SU-DHL-6 (cell line): ENCODE measurements around the gene SYPL1.

Source experiments
- H2AFZ ChIP-seq: fragments of 200-600 bp; sonication (generic); 2 replicates; pipeline ENCODE4 v1.6.1; 2014; ENCODE audit warnings: low read depth, mild to moderate bottlenecking, moderate library complexity, mixed read lengths, antibody characterized with exemption, low read length; ENCODE audit not compliant: severe bottlenecking
- H3F3A ChIP-seq: fragments of 200-600 bp; shearing (Covaris generic); 2 replicates; pipeline ENCODE4 v1.6.0; 2016; ENCODE audit warnings: antibody characterized with exemption, mild to moderate bottlenecking; ENCODE audit not compliant: insufficient read depth
- H3K27ac ChIP-seq: fragments of 200-600 bp; sonication (generic); 2 replicates; pipeline ENCODE4 v1.5.1; 2016; ENCODE audit warnings: low read depth, mild to moderate bottlenecking, low read length, moderate library complexity, mixed read lengths
- H3K27me3 ChIP-seq: fragments of 200-600 bp; sonication (generic), shearing (Covaris generic); 2 replicates; pipeline ENCODE4 v1.6.0; 2014; ENCODE audit warnings: mild to moderate bottlenecking, low read length
- H3K36me3 ChIP-seq: fragments of 200-600 bp; sonication (generic); 2 replicates; pipeline ENCODE4 v1.6.1; 2014; ENCODE audit warnings: mild to moderate bottlenecking, low read length, mixed read lengths
- H3K4me2 ChIP-seq: fragments of 300-600, 200-600 bp; shearing (Covaris generic), sonication (generic); 2 replicates; pipeline ENCODE4 v1.6.0; 2014; ENCODE audit warnings: low read length, low read depth, mild to moderate bottlenecking; ENCODE audit not compliant: poor library complexity, severe bottlenecking
- H3K4me3 ChIP-seq: fragments of 200-600 bp; sonication (generic); 2 replicates; pipeline ENCODE4 v1.5.1; 2014; ENCODE audit warnings: antibody characterized with exemption, low read length, mild to moderate bottlenecking, mixed read lengths; ENCODE audit not compliant: insufficient read depth, poor library complexity, severe bottlenecking
- H3K79me2 ChIP-seq: fragments of 200-600 bp; sonication (generic); 2 replicates; pipeline ENCODE4 v1.6.1; 2014; ENCODE audit warnings: mild to moderate bottlenecking, low read length, moderate library complexity; ENCODE audit not compliant: insufficient read depth
- H3K9ac ChIP-seq: fragments of 200-600 bp; sonication (generic); 2 replicates; pipeline ENCODE4 v1.7.0; 2014; ENCODE audit warnings: mild to moderate bottlenecking, low read length
- H3K9me2 ChIP-seq: fragments of 200-600 bp; sonication (generic); replicated peaks from 2 replicates; pipeline ENCODE4 v1.6.1; 2014; ENCODE audit warnings: low read length; ENCODE audit not compliant: insufficient read depth
- H3K9me3 ChIP-seq: fragments of 200-600 bp; sonication (generic); 2 replicates; pipeline ENCODE4 v1.6.1; 2014; ENCODE audit warnings: low read length, mixed read lengths; ENCODE audit not compliant: insufficient read depth
- H4K20me1 ChIP-seq: fragments of 200-600 bp; sonication (generic); 2 replicates; pipeline ENCODE4 v1.6.1; 2014; ENCODE audit warnings: low read depth, mild to moderate bottlenecking, antibody characterized with exemption, low read length, moderate library complexity, mixed read lengths
- CTCF ChIP-seq: fragments of 200-600 bp; sonication (generic); IDR thresholded peaks from one replicate; pipeline ENCODE4 v1.5.1; 2017; ENCODE audit warnings: antibody characterized with exemption, mild to moderate bottlenecking, low read length, moderate library complexity; ENCODE audit not compliant: insufficient read depth, poor library complexity, severe bottlenecking
- EZH2phosphoT487 ChIP-seq: fragments of 200-600 bp; sonication (generic), shearing (Covaris generic); conservative IDR thresholded peaks from 2 replicates; pipeline ENCODE4 v1.6.1; 2018; ENCODE audit warnings: mild to moderate bottlenecking, antibody characterized with exemption, low read length, moderate library complexity, mixed read lengths

The SYPL1 gene

GRCh38 chr7:106098889-106099288, 13.2 kb downstream of the SYPL1 start:
- Histone ChIP-seq H4K20me1 (peaks cover 37% of the 10 kb centered on the region; the same call in 1 of the 2 replicates), H3K4me3 (no peak overlapping the region), H3K27me3 (no peaks in the 10 kb centered on the region), H3F3A (peaks cover 89% of the 10 kb centered on the region), H3K4me2 (peak overlapping the region; percentile 83), H2AFZ (no peak overlapping the region), H3K9ac (no peak overlapping the region; the same call in 1 of the 2 replicates), H3K27ac (peak overlapping the region; percentile 48), H3K79me2 (peaks cover 100% of the 10 kb centered on the region), H3K9me3 (no peaks in the 10 kb centered on the region), H3K9me2 (no peaks in the 10 kb centered on the region), H3K36me3 (peaks cover 65% of the 10 kb centered on the region)
- no peak for TF ChIP-seq EZH2phosphoT487
- TF ChIP-seq CTCF = no peak

- no peak overlapping the region for H3K4me2 ChIP-seq
- H3K27me3 ChIP-seq = no peaks in the 10 kb centered on the region
- H3K36me3 ChIP-seq = peaks cover 71% of the 10 kb centered on the region
- peak overlapping the region; percentile 42 for H3K27ac ChIP-seq
- TF ChIP-seq EZH2phosphoT487 (no peak), CTCF (no peak)
- no peaks in the 10 kb centered on the region for H3K9me3 ChIP-seq
- no peaks in the 10 kb centered on the region for H3K9me2 ChIP-seq
- H3K79me2 ChIP-seq = peaks cover 78% of the 10 kb centered on the region
- no peak overlapping the region for H3K4me3 ChIP-seq
- H3F3A ChIP-seq = peaks cover 88% of the 10 kb centered on the region
- H4K20me1 ChIP-seq = peaks cover 19% of the 10 kb centered on the region; the same call in 1 of the 2 replicates
- no peak overlapping the region for H3K9ac ChIP-seq
- no peak overlapping the region for H2AFZ ChIP-seq
Measured at GRCh38 chr7:106095634-106096033, 16.5 kb downstream of the SYPL1 start.

GRCh38 chr7:106094780-106095179, 17.3 kb downstream of the SYPL1 start:
- Histone ChIP-seq H3K4me2 (peak overlapping the region; percentile 1), H3K36me3 (peaks cover 78% of the 10 kb centered on the region), H3K27me3 (no peaks in the 10 kb centered on the region), H3K9me3 (no peaks in the 10 kb centered on the region), H3K4me3 (no peak overlapping the region), H4K20me1 (peaks cover 10% of the 10 kb centered on the region; the same call in 1 of the 2 replicates), H3K27ac (peak overlapping the region; percentile 41; the same call in 1 of the 2 replicates), H3F3A (peaks cover 88% of the 10 kb centered on the region), H3K79me2 (peaks cover 70% of the 10 kb centered on the region), H3K9me2 (no peaks in the 10 kb centered on the region), H2AFZ (no peak overlapping the region), H3K9ac (0 out of 2 replicates have a peak overlapping the region, but pooled peaks have one; percentile 0)
- no peak for TF ChIP-seq EZH2phosphoT487

- no peaks in the 10 kb centered on the region for H3K27me3 ChIP-seq
- H3K4me3 ChIP-seq = no peak overlapping the region
- peaks cover 84% of the 10 kb centered on the region for H3F3A ChIP-seq
- H3K36me3 ChIP-seq = peaks cover 73% of the 10 kb centered on the region
- H3K9me2 ChIP-seq = no peaks in the 10 kb centered on the region
- no peak overlapping the region for H2AFZ ChIP-seq
- no peaks in the 10 kb centered on the region for H4K20me1 ChIP-seq
- no peak overlapping the region for H3K9ac ChIP-seq
- peaks cover 44% of the 10 kb centered on the region for H3K79me2 ChIP-seq
- TF ChIP-seq CTCF (no peak), EZH2phosphoT487 (no peak)
- no peaks in the 10 kb centered on the region for H3K9me3 ChIP-seq
- H3K4me2 ChIP-seq = peak overlapping the region; percentile 36
- H3K27ac ChIP-seq = peak overlapping the region; percentile 83; the same call in 1 of the 2 replicates
Measured at GRCh38 chr7:106092204-106092603, 19.9 kb downstream of the SYPL1 start.
